ENCODE measurements around the gene ACTN2.

The ACTN2 gene

DNA sequence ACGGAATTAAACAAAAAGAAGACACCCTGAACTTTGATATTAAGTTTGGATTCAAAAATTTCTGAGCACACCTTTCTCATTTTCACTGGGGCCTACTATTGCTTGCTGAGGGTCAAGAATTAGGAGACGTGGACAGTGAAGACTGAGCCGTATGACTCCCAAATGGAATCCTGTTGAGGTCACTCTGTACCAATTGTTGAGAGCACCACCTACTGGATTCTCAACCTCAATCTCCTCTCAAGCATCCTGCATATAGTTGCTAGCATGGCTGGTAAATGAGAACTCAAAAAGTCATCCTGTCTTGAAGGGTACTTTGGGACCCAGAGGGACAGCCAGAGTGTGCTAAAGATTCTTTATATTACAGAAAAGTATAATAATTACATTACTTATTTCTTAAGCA is 88.6 kb downstream of the ACTN2 start:
- DNase-seq (ENCODE audit: low read depth) = no peak

GRCh38 chr1:236779312-236779711 is 93.0 kb downstream of the ACTN2 start:
- DNase-seq (ENCODE audit: low read depth) = no peak

DNA sequence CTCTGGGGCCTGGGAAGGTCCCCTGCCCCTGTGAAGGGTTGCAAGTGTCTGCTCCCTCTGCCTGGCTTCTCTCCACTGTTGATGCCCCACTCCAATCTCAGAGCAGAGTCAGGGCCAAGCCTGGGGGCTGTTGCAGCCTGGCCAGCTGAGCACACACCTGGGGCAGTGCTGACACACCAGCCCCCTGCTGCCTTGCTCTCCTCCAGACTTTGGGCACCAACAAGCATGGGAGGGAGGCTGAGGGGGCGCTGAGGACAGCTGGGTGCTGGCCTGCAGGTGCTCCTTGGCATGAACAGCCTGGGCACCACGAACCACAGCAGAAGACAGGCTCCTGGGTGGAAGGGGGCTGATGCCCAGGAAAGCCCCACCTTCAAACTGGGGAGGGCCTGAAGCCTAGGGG is 99.2 kb downstream of the ACTN2 start:
- no peak for DNase-seq (ENCODE audit: low read depth)

GRCh38 chr1:236786453-236786852 is 100.2 kb downstream of the ACTN2 start:
- DNase-seq (ENCODE audit: low read depth) = no peak

DNA sequence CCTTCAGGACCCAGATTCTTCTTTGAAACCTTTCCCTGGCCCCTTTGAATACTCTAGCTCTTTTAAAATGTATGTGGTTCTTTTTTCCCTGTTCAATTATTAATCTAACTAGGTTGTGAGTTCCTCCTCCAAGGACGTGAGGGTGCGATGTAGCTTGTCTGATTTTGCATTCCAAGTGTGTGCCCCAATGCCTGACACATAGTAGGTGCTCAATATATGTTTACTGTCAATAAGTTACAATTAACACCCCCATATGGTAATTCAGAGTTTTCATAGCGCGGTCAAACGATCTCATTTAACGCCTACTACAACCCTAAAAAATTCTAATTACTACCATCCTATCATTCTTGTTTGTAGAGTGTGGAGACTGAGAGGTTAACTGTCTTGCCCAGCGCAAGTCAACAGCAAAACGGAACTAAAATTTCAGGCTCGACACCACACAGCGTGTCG is 108.3 kb downstream of the ACTN2 start:
- no peak for DNase-seq (ENCODE audit: low read depth)

DNA sequence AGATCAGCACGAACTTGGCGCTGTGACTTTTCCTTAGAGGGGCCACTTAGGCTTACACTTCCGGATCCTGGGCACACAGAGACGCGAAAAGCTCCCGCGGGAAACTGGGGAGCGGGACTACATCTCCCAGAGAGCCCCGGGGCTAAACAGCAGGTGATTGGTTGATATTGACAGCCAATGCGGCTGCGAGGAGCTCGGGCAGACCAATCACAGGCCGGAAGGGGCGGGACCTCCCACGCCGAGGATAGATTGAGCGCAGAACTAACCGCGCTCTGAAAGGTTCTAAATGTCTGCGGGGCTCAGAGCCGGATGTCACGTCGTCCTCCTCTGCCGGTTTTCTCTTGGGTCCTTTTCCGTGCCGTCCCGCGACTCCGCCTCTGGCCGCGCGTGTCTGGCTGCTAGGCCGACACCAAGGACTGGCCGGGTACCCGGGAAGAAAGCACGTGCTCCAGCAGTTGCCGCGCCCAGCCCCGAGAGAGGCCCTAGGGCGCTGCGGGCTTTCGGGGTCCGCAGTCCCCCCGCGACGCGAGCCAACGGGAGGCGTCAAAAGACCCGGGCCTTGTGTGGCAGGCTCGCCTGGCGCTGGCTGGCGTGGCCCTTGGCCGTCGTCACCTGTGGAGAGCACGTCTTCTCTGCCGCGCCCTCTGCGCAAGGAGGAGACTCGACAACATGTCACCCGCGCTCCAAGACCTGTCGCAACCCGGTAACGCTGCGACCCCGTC is 108.9 kb downstream of the ACTN2 start, which contains the start of gene MTR:
Gene MTR, plus strand, starts transcription at position 258 of the 722 bp plus-strand sequence. Its CDS starts 412 bp downstream, at position 670.
- DNase-seq (ENCODE audit: low read depth) = peak; percentile 99

GRCh38 chr1:236795757-236796667 is 109.7 kb downstream of the ACTN2 start:
- peak; percentile 20 for DNase-seq (ENCODE audit: low read depth)

GRCh38 chr1:236799001-236799400 is 112.7 kb downstream of the ACTN2 start:
- no peak for DNase-seq (ENCODE audit: low read depth)

- no peak for DNase-seq (ENCODE audit: low read depth)
Observed at GRCh38 chr1:236800002-236800620, 113.8 kb downstream of the ACTN2 start.

DNA sequence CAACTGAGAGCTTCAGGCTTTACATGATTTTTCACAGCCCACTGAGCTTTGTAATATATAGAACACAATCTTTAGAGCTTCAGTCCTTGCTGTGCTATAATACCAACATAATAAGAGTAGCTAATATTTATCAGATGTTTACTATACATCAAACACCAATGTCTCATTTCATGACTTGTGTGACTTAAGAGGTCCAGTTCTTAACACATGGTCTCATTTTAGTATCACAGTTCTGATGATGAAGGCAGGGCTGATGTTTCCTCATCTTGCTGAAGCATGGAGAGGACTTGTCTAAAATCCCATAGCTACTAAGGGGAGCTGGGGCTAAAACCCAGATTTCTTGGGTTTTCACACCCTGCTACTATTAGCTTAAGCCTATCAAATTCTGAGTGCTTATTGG is 114.3 kb downstream of the ACTN2 start:
- no peak for DNase-seq (ENCODE audit: low read depth)

DNA sequence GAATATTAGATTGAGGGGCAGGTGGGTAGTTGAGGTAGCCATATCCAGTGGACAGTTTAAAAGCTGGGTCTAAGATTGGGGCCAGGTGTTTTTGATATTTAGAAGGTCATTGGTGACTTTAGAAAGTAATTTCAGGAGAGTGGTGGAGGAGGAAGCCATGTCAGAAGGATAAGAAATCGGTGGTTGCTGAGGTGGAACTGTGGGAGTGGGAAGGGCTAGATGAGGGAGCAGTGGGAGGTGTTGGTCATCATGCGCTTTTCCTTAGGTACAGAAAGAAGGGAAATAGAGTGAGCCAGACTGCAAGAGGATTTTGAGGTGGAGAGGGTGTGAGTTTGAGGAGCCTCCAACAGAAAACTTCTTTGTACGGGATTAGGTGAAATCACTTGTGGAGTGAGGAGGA is 116.0 kb downstream of the ACTN2 start:
- DNase-seq (ENCODE audit: low read depth) = no peak

DNA sequence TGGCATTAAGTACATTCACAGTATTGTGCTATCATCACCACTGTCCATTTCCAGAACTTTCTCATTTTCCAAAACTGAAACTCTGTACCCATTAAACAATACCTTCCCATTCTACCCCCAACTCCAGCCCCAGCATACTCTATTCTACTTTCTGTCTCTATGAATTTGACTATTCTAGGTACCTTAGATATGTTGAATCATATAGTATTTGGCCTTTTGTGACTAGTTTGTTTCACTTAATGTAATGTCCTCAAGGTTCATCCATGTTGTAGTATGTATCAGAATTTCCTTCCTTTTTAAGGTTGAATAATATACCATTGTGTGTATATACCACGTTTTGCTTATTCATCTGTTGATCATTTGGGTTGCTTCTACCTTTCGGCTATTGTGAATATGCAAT is 120.3 kb downstream of the ACTN2 start:
- DNase-seq (ENCODE audit: low read depth) = no peak

DNA sequence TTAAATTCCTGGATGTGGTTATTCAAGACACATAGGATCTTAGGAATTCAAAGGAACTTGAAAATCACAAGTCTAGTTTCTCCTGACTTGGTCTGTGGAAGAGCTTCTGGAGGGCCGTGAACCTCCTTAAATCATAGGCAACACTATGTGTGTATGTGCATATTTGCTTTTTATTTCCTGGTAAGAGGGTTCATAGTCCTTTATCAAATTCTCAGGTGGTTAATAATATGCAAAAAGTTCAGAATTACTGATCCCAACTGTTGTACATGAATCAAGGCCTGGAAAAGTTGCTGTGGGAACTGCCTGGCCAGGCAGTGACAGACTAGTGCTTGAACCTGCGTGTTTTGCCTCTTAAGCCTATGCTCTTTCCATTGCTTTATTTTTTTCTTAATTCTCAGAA is 121.7 kb downstream of the ACTN2 start:
- DNase-seq (ENCODE audit: low read depth) = no peak

GRCh38 chr1:236808564-236809130 is 122.3 kb downstream of the ACTN2 start:
- no peak for DNase-seq (ENCODE audit: low read depth)

- no peak for DNase-seq (ENCODE audit: low read depth)
Observed at GRCh38 chr1:236809148-236809547, 122.8 kb downstream of the ACTN2 start.

DNA sequence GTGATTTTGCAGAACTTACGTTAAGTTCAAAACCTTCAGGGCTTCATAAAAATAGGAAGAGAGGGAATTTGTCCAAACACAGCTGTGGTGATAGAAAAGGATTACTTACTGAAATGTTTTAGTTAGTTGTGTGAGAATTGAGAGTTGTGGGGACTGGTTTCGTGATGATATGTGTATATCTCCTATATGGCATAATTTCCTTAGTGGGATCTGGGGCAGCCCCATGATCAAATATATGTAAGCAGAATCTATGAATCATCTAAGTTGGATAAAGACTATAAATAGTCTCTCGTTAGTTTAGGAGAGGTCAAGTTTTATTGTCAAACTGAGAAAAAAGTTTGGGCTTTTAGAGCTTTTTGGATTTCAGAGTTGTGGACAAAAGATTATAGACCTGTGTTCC is 123.7 kb downstream of the ACTN2 start:
- DNase-seq (ENCODE audit: low read depth) = no peak

DNA sequence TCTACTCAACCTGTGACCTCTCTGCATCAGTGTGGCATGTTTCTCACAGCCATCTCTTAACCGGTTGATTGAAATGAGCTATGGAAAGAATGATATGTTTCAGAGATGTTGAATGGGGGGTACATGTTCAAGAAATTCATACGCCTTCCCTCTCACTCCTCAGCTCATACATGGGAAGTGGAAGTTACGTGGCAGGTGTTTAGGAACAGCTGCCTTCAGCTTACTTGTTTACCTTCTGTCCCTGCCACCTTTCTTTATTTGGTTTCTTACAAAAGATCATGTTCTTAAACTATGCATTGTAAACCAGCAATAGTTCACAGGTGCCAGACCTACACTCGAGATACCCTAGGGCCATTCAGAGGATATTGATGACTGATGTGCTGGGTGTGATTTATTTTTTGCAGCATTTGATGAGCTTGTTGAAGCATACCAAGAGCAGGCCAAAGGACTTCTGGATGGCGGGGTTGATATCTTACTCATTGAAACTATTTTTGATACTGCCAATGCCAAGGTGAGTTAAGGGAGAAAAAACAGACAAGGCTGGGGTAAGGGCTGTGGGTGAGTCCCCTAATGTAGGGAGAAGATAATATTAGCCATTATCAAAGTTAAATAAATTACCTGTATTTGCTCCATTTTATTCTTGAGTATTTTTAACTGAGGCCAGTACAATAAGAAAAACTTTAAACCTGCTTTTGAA is 126.2 kb downstream of the ACTN2 start:
- DNase-seq (ENCODE audit: low read depth) = no peak

All from CMK (cell line).